PC-9 (cell line): Measurements from ENCODE around the gene ZYG11B.

Experiments
- CTCF ChIP-seq: fragments of 200-600 bp; sonication (generic); conservative IDR thresholded peaks from 2 replicates; pipeline ENCODE4 v1.6.1; 2017; ENCODE audit warnings: mixed run types, antibody characterized with exemption, mild to moderate bottlenecking, moderate library complexity
- EZH2 ChIP-seq: fragments of 200-600 bp; sonication (generic); IDR thresholded peaks from 2 replicates; pipeline ENCODE4 v1.8.0; 2017; ENCODE audit warnings: antibody characterized with exemption, low read depth

GRCh38 chr1:52738893-52739292, 12.6 kb downstream of the ZYG11B start:
- TF ChIP-seq EZH2 (no peak), CTCF (no peak)
